ENCODE data around the gene PRDM7.

PRDM7 gene

DNA sequence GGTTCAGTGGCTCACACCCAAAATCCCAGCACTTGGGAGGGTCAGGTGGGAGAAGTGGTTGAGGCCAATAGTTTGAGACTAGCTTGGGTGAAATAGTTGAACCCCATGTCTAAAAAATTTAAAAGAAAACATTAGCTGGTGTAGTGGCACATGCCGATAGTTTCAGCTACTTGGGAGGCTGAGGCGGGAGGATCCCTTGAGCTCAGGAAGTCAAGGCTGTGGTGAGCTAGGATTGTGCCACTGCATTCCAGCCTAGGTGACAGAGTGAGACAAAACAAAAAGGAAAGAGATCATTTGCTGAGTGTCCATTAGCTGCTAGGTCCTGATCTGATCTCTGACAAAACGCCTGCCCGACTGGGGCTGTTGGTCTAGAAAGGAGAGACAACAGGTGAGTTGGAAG is 43.7 kb downstream of the PRDM7 start:
- no peak for DNase-seq

DNA sequence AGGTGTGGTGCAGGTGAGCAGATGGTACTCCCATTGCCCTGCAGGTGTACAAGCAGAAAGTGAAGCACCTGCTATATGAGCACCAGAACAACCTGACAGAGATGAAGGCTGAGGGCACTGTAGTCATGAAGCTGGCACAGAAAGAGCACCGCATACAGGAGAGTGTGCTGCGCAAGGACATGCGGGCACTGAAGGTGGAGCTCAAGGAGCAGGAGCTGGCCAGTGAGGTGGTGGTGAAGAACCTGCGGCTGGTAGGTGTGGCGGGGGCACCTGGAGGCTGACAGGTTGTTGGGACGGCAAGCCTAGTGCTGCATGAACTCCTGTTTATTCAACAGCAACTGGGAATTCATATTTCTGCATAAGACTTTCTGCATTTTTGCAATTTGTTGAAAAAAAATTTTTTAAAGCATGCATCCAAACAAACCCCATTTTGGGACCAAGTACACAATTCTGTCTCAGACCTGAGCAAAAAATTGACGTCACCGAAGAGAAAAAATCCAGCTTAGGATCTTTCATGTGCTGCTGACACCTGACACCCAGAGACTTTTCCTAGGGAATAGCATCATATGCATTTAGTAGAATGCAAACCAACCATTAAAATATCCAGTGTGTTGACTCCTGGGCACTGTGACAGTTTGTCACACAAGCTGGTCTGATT is 44.3 kb downstream of the PRDM7 start:
- DNase-seq, result no peak

DNA sequence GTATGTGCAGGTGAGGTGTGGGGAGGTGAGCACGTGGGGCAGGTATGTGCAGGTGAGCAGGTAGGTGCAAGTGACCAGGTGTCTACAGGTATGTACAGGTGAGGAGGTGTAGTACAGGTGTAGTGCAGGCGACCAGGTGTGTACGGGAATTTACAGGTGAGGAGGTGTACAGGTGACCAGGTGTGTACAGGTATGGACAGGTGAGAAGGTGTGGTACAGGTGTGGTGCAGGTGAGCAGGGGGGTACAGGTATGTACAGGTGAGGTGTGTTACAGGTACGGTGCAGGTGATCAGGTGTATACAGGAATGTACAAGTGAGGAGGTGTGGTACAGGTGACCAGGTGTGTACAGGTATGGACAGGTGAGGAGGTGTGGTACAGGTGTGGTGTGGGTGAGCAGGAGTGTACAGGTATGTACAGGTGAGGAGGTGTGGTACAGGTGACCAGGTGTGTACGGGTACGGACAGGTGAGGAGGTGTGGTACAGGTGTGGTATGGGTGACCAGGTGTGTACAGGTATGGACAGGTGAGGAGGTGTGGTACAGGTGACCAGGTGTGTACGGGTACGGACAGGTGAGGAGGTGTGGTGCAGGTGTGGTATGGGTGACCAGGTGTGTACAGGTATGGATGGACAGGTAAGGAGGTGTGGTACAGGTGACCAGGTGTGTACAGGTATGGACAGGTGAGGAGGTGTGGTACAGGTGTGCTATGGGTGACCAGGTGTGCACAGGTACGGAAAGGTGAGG is 45.0 kb downstream of the PRDM7 start:
- DNase-seq, result no peak

DNA sequence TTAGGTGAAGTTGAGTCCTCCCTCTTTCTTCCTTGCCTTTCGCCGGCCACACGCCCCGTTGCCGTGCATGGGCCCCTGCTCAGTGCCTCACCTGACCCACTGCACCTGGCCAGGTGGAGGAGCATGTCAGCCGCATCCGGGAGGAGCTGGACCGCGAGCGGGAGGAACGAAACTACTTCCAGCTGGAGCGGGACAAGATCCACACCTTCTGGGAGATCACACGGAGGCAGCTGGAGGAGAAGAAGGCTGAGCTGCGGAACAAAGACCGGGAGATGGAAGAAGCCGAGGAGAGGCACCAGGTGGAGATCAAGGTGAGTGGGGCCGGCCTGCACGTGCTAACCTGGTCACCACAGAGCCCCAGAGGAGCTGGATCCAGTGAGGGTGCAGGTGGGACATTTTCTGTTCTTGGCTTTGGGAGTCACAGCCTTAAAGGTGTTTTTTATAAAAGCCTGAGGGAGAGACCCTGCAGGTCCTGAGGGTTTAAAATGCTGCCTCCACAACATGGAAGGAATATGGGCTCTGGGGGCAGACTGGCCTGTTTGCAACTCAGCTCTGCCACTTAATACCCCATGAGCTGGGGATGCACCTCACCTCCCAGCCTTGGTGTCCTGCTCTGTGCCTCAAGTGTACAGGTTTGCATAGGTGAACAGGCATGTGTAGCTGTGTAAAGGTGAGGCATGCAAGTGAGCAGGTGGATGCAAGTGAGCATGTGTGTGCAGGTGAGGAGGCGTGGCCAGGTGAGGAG is 45.8 kb downstream of the PRDM7 start:
- DNase-seq, result no peak

DNA sequence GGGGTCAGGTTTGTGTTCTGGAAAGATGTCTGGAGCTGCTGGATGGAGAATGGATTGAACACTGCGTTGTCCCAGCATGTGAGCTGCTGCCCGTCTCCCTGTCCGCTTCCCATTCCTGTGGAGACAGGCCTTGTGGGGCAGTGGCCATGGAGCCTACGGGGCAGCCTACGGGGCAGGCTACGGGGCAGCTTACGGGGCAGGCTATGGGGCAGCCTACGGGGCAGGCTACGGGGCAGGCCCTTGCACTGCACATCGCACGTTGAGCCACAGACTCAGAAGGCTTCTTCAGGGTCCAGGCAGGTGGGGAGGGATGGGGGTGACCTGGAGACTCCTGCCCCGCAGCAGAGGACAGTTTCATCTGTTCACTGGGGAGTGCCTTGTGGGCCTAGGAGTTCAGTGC is 48.1 kb downstream of the PRDM7 start:
- DNase-seq, result no peak

DNA sequence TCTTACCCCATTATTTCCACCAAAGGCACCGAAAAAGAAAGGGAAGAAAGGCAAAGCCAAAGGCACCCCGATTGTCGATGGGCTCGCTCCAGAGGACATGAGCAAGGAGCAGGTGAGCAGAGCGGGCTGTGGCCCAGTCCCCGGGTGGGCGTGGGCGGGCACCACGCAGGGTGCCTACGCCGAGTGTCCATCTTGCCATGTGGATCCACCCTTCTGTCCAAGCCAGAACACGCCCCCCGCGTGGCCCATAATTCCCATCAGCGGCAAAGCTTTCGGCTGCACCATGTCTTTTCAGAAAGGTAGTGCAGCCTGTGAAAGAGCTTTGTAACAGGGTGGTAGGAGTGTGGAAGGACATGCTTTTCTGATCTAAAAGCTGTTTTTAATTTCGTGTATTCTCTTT is 49.5 kb downstream of the PRDM7 start:
- DNase-seq, result no peak

DNA sequence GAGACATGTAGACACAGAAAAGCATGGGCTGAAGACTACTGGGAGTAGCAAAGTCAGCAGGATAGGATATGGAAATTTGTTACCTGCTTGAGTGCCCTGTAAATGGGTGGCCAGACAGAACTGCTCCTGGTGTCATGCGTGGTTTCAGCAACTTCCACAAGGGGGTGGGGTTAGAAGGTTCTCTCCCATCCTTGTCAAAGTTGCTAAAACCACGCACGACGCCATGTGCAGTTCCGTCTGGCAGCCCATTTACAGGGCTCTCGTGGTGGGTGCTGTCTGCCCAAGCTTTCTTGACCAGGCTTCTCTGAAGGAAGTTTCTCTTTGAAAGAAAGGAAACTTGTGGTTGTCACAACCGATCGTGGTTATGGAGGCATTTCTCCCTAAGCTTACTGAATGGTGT is 51.0 kb downstream of the PRDM7 start:
- DNase-seq, result no peak

DNA sequence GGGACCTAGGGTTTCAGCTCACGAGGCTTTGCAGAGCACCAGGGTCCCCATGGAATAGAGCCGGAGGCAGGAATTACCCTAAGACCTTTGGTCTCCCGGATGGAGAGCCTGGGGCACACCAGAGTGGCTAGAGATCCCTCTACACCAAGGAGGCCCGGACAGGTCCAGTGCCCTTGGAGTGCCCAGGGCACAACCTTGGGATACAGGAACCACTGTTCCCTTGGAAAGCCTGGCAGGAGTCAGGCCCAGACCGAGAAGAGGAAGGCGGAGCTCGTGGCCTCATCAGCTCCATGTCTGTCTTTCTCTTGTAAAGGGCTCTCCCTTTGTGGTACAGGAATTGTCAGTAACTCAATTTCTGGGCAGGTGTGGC is 54.1 kb downstream of the PRDM7 start:
- no peak for DNase-seq

DNA sequence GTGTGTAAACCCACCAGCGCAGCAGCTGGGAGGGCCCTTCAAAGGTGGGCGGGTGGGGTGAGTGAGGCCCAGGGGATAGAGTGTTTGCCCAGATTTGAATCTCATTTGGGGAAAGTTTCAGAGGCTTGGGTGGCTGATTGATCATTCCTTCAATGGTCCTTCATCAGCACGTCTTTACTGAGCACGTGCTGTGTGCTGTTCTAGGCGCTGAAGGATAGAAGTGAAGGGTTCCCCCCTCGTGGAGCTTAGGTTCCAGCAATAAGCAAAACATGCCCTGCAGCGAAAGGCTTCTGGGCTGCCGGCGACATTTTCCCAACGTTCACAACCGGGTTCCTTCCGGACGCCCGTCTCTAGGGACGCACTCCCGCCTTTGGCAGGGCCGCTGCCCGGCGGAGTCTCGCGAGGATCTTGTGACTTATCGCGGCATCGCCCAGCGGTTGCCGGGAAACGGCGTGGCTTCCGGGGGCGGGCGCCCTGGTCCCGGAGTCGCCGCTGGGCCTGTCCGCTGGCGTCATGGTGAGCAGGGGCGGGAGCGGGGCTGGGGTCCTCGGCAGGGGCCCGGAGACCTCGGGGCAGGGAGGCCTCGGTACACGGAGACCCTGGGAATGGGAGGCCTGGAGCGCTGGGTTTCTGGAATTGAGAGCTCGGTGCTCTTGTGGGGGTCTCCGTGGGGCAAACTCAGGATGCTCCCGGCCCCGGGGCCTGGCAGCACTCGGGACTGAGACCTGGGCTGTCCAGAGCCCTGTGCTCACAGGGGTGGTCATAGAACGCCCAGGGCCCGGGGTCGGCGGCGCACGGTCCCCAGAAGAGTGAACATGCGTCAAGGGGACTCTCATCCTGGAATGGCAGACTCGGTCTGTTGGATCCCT is 54.7 kb downstream of the PRDM7 start:
- DNase-seq, result no peak

DNA sequence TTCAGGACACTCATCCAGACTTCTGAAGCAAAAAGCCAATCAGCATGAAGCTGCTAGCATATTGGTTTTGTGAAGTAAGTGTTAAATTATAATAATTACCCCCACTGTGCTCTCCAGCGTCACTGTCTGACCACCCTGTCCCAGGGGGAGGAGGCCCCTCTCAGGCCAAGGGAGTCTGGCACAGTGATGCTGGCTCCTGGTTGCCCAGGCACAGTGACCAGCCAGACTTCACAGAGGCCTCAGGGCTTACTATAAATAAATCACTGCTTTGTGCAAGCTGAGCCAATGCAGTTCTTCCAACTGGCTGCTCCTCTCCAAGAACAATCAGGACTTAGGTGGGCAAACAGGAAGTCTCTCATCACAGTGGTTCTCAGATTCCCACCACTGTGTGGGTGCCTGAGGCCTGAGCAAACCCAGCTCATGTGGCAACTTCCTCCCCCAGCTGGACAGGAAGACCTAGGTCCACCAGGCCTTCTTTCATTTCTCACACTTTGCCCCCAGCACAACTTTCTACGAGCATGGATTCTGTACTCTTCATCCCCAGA is 56.2 kb downstream of the PRDM7 start:
- no peak for DNase-seq

DNA sequence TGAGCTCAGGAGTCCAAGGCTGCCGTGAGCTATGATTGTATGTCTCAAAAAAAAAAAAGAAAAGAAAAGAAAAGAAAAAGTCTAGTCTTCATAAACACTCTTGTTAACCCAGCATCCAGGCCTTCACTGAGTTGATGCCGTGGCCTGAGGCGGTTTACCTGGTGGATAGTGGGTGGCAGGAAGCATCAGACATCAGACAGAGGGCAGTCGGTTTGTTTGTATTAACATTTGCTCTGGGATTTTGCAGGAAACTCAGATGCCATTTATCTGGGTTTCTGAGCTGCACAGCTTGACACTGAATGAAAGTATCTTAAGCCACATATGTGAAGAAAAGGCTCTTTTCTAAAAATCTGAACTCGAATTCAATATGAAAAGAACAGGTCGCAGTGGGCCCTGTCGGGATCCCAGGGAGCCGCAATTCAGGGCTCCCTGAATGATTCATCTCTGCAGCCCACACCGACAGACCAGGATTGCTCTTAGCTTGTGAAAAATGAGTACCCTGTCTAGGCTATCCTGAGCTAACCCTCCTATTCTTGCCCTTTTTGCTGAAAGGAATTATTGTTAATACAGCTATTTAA is 56.8 kb downstream of the PRDM7 start:
- DNase-seq, result no peak

DNA sequence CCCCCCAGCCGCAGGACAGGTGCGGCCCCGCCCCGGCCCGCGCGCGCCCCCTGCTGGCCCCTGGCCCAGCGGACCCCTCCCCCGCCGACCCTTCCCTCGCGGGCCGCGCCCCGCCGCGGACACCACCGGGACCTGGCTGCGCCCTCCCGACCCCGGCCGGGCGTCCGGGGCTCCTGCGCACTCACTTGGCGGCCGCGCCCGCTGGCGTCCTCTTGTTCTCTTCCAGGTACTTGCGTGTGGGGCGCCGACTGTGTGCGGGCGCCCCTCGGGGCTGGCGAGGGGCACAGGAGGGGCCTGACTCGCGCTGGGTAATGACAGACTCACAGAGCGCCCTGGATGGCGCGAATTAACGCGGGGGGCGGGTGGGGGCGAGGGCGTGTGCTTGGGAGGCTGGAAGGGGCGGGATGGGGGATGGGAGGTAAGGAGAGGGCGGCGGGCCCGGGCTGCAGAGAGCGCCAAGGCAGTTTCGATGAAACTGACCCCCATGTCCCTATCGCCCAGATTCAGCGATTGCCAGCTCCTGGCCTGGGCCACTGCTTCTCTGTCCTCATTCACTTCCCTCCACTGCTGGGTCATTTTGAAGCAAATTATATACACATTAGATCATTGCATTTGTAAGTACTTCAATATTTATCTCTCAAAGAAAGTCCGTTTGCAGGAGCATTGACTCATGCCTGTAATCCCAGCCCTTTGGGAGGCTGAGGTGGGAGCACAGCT is 57.4 kb downstream of the PRDM7 start:
- no peak for DNase-seq

DNA sequence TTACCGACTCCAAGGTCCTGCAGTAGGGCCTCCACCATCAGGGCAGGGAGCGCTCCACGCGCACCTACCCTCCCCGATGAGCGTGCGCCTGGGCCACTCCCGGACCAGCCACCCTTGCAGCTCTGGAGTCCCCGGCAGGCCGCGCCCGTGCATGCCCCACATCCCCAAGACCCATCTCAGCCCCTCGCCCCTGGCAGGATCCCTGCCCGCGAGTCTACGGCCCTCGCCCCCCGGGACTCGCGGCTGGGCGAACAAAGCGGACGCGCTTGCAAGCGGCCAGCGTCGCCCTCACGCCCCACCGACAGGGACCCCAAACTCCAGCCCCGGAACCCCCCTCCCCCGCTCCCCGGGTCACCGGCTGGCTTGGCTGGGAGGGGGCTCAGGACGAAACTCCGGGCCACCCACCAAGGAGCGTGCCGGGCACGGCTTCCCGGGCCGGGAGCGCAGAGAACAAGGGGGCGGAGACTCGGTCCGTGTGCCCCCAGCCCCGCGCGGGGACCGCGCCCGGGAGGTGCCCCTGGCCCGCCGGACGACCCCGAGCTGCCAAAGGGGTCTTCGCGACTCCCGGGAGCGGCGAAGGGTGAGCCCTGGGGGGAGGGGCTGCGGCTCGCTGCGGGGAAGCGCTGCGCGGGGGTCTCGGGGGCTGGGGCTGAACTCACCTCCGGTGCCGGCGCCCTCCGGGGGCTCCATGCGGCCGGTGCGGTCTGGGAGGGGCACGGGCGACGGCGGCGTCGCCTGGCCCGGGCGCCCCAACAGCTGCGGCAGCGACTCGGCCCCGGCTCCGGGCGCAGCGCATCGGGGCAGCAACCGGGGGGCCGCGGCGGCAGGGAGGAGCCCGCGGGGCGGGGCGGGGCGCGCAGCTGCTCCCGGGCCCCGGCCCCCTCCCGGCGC is 58.2 kb downstream of the PRDM7 start, which contains the start of gene DBNDD1:
Gene DBNDD1, minus strand, starts transcription at position 805 of the 891 bp plus-strand sequence. Its CDS starts 115 bp downstream, at position 690.
- no peak for DNase-seq

DNA sequence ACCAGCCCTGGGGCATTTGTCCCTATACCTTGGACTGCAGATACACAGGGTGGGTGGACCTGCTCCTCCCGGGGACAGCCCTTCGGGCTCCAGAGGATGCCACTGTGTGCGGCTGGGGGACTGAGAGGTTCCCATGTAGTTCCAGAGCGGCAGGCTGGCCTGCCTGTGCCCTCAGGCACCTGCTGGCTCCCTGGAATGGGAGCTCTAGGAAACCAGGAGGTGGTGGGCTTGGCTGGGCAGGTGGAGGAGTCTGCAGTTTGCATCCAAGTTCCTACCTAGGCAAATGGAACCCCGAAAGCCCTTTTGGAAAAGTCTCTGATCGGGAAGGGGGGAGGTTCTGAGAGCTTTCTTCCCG is 58.9 kb downstream of the PRDM7 start:
- DNase-seq, result no peak

DNA sequence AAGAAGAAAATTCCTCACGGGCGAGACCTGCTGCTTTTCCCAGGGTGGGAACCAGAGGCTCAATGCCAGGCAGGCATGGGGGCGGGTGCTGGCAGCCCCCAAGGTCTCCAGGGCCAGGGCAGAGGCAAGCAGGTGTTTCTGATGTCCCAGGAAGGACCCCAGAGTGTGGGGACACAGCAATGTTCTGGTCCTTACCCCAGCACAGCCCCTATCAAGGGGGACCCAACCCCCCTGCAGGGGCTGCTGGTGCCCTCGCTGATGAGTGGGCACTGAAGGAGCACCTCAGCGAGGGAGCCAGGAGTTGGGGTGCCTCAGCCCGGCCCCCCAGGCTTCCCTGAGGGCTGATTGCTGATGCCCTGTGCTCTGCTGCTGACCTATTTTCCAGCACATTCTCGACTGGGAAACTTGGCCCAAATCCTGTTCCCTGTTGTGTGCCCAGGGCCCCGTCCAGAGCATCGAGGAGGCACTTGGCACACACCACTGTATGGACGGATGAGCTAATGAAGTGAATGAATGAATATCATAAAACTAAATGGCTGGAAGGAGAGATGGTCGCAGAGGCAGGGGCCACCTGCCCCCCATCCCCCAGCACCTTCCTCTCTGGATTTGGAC is 60.7 kb downstream of the PRDM7 start:
- DNase-seq, result no peak

DNA sequence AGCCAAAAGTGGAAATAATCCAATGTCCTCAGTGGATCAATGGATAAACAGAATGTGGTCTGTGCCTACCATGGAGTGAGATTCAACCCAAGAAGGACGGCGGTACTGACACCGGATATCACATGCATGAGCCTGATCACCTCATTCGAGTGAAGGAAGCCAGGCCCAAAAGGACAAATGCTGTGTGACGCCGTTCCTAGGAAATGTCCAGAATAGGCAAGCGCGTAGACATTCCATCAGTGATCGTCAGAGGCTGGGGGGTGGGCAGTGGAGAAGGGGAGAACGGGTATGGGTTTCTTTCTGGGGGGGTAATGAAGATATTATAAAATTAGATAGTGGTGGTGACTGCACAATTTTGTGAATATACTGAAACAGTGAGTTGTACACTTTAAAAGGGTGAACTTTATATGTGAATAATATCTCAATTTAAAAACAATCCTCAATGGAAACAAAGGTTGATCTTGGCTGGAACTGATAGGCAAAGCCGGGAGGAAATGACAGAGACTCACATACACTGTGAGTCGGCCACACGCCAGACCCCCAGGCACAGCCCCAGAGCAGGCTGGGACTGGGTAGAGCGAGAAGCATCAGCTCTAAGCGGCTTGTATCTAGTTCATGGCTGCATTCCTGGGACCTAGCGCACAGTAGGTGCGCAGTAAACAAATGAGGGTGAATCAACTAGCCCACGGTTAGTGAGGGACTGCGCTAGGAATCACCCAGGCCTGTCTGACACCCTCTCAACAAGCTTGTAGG is 61.4 kb downstream of the PRDM7 start:
- no peak for DNase-seq

DNA sequence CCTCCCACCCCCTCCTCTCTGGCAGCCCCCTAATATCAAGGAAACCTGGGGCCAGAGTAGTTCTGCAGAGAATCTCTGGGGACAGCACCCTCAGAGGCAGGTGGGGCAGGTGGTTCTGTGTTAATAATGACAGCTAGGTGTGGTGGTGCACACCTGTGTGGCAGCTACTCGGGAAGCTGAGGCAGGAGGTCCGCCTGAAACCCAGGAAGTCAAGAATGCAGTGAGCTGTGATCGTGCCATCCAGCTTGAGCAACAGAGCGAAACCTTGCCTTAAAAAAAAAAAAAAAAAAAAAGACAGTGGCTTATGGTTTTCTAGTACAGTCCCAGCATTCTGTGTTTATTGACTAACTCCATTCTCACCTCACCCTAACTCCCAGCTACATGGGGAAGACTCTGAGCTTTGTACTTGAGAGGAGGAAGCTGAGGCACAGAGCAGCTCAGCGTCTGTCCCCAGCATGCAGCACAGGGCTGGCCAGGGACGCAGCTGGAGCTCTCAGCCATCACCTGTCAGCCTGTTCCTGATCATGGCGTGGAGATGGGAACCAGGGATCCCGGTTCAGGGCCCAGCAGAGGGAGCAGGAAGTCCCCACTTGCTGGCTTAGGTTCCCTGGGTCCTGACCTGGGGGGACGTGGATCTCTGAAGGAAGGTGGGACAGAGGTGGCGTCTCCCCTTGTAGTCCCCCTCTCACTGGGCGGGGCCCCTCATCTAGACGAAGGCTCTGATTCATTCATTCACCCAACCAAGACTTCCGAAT is 64.0 kb downstream of the PRDM7 start:
- no peak for DNase-seq

DNA sequence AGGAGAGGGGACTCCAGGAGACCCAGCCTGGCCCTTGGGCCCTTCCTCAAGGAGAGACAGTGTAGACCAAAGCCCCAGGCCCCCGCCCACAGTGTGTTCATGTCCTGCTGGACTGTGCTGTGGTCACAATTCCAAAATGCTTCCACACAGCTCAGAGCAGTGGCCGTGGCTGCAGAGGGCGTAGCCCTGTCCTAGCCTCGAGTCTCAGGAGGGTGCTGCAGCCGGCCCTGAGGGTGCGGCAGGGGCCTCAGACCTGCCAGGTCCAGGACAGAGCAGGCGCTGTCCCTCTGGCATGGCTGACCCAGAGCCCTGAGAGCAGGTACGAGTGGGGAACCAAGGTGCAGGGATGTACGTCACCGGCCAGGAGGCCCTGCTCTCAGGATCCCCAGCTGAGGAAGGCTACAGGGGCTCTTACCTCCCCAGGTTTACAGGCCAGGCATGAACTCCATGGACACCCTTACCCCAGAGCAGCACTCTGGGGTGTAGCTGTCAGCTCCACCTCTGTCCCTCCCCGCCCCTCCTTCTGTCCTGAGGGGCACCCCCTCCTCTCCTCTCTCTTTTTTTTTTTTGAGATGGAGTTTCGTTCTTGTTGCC is 65.1 kb downstream of the PRDM7 start:
- no peak for DNase-seq

DNA sequence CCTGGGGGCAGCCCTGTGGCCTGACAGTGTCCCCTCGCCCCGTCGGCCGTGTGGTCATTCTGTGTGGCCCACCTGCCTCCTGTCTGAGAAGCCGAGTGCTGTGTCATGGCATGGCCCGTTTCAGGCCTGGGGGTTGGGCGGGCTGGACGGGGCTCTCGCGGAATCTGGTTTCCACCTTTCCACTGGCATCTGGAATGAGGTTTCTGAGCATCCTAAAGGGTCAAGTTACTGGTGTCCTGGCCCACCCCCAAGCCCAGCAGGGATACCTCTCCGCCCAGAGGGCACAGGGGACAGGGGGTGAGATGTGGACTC is 65.7 kb downstream of the PRDM7 start:
- no peak for DNase-seq
